GM23248 (cell line): ENCODE measurements around the gene IFI44.

Experiments
- EZH2 ChIP-seq: fragments of 200-600 bp; sonication (generic); IDR thresholded peaks from 2 replicates; pipeline ENCODE4 v1.6.1; 2018; ENCODE audit warnings: antibody characterized with exemption, mild to moderate bottlenecking; ENCODE audit not compliant: insufficient read depth, poor library complexity, severe bottlenecking
- EZH2phosphoT487 ChIP-seq: fragments of 200-600 bp; sonication (generic); IDR thresholded peaks from 2 replicates; pipeline ENCODE4 v1.6.1; 2018; ENCODE audit warnings: antibody characterized with exemption, moderate library complexity, mild to moderate bottlenecking, low read depth; ENCODE audit not compliant: insufficient read depth

GRCh38 chr1:78676993-78677392, 27.4 kb downstream of the IFI44 start:
- TF ChIP-seq EZH2 (no peak), EZH2phosphoT487 (no peak)
